GM19452 (cell line): Measurements from ENCODE around the gene PARN.
"Not testable (repeated sequence)": the region's sequence is repeated elsewhere in the genome, so short reads cannot be mapped to it uniquely, and the experiment has no call there.

Experiments
- ATAC-seq: cut with Tn5 transposase; IDR thresholded peaks from one replicate; pipeline ENCODE4 v1.9.1; 2021; ENCODE audit not compliant: unreplicated experiment

PARN gene

GRCh38 chr16:14445937-14446715 lies 183.9 kb downstream of the PARN start:
- ATAC-seq, result no peak

GRCh38 chr16:14444979-14445810 lies 184.9 kb downstream of the PARN start:
- ATAC-seq, result no peak

- not testable (repeated sequence) for ATAC-seq
Measured at GRCh38 chr16:14441533-14441932, 188.5 kb downstream of the PARN start.

GRCh38 chr16:14438256-14438655 lies 191.8 kb downstream of the PARN start:
- ATAC-seq, result no peak

GRCh38 chr16:14437426-14437825 lies 192.6 kb downstream of the PARN start:
- ATAC-seq, result no peak

- ATAC-seq, result no peak
Measured at GRCh38 chr16:14436401-14436955, 193.6 kb downstream of the PARN start.

- ATAC-seq, result no peak
Measured at GRCh38 chr16:14434860-14435259, 195.2 kb downstream of the PARN start.

GRCh38 chr16:14428971-14429637 lies 201.0 kb downstream of the PARN start:
- not testable (repeated sequence) for ATAC-seq

GRCh38 chr16:14428043-14428442 lies 202.0 kb downstream of the PARN start:
- no peak for ATAC-seq

GRCh38 chr16:14427371-14427948 lies 202.6 kb downstream of the PARN start:
- ATAC-seq, result no peak

GRCh38 chr16:14424595-14424994 lies 205.5 kb downstream of the PARN start:
- ATAC-seq, result no peak

- no peak for ATAC-seq
Measured at GRCh38 chr16:14423344-14423743, 206.7 kb downstream of the PARN start.

GRCh38 chr16:14420721-14421488 lies 209.2 kb downstream of the PARN start:
- no peak for ATAC-seq

- not testable (repeated sequence) for ATAC-seq
Measured at GRCh38 chr16:14420243-14420642, 209.8 kb downstream of the PARN start.

GRCh38 chr16:14419817-14420216 lies 210.2 kb downstream of the PARN start:
- ATAC-seq, result no peak

GRCh38 chr16:14418795-14419225 lies 211.2 kb downstream of the PARN start:
- no peak for ATAC-seq

- ATAC-seq, result no peak
Measured at GRCh38 chr16:14416184-14416583, 213.9 kb downstream of the PARN start.

- no peak for ATAC-seq
Measured at GRCh38 chr16:14415291-14415690, 214.8 kb downstream of the PARN start.

GRCh38 chr16:14409563-14409962 lies 220.5 kb downstream of the PARN start:
- no peak for ATAC-seq

GRCh38 chr16:14407786-14408399 lies 222.2 kb downstream of the PARN start:
- no peak for ATAC-seq
